MV-4-11 (cell line): ENCODE data around the gene MDFI.

ENCODE experiments used
- DNase-seq: peaks from one replicate; lab custom pipeline; 2025; lab: John Stamatoyannopoulos, UW

MDFI gene

GRCh38 chr6:41634657-41635056 lies 3.6 kb upstream of the MDFI start:
- no peak for DNase-seq

GRCh38 chr6:41635365-41635764 lies 2.9 kb upstream of the MDFI start:
- no peak for DNase-seq

DNA sequence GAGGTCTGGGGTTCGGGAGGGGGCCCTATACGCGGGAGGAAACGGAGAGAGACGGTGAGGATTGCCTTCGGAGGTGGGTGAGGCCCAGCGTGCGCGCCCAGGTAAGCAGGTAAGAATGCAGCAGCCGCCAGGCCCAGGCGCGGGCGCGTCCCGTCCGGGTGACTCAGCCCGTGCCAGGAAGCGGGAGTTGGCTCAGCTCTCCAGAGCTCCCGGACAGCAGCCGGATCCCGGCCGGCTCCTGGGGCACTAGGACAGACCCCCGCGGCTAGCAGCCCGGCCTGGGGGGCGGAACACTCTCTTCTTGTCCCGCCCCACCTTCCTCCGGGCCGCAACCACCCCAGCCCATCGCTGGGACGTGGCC lies 1.5 kb upstream of the MDFI start:
- DNase-seq = no peak

- DNase-seq = no peak
These were observed 870 bp upstream of the MDFI start for GRCh38 chr6:41637194-41638001.

DNA sequence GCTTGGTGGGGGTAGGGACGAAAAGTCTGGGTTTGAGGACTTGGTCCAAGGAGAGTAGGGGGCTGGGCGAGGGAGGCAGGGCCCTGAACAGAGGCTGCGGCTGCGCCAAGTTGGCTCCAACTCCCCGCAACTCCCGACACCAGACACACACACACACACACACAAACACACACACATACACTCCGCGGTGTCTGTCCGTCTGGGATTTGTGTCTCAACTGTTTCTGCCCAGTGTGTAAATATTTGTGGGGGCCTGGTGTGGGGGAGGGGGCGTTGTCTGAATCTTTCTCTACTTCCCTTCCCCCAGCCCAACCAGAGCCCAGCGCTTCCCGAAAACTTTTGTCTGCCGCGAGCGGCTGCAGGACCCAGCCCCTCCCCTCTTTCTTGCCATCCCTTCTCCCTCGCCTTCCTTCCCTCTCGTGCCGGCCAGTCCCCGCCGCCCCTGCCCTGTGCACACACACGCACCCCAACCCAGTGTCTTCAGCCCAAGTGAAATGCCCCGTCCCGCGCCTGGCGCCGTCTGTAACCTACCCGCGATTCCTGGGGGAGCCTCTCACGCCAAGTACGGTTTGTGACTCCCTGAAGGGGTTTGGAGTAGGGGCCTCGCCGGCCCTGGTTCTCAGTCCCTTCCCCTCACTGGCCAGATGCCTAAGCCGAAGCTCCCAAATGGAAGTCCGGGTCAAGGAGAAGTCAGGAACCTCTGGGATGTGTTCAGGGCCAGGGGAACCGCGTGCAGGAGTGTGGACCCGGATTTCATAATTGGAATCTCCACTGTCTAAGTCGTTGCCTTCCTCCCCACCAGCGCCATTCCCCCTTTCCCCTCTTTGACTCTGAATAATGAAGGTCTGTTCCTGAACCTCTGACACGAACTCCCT lies 904 bp downstream of the MDFI start:
- DNase-seq = no peak

DNA sequence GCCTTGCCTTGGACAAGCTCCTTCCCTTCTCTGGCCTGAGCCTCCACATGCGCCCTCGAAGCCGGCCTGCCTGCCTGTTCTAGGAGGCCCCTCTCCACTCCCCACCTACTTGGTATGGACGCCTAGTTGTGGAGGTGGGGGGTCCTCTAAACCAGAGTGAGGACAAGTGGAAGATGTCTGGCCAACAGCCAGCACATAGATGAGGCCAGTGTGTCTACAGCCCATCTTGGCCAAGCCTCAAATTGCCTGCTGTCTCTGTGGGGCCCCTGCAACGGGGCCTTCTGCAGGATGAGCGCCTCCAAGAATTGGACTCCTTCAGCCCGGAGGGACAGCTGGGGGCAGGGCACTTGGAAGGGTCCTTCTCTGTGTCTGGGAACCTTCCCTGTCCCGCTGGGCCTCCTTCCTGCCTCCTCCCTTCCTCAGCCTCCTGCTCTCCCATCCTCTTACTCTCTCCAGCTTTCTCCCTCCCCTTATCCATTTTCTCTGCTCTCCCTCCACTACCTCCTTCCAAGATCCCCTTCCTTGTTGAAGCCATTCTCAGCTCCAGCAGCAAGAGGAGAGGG lies 1.6 kb downstream of the MDFI start:
- no peak for DNase-seq

GRCh38 chr6:41640426-41640825 lies 2.2 kb downstream of the MDFI start:
- DNase-seq = no peak

DNA sequence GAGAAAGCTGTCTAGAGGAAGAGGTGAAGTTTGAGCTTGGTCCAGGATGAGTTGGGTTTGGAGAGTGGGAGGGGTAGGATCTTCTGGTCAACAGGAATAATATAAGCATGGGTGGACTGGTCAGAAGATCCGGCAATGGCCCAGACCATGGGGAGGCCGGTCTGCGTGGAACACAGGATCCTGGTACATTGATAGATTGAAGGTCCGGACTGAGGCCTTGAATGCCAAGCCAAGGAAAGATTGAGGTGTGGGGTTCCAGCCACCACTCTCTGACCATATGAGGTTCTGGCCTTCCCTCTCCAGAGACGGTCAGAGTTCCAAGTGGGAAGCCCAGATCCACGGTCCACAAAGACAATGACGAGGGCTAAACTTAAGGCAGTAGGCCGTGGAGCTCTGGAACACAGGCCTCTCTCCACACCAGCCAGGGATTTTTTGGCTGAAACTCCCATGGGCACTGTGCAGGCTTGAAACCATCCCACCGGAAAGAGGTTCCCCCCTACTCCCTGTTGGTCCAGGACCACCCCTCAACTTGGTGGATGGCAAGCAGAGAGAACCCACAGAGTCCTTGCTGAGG lies 3.2 kb downstream of the MDFI start:
- no peak for DNase-seq

DNA sequence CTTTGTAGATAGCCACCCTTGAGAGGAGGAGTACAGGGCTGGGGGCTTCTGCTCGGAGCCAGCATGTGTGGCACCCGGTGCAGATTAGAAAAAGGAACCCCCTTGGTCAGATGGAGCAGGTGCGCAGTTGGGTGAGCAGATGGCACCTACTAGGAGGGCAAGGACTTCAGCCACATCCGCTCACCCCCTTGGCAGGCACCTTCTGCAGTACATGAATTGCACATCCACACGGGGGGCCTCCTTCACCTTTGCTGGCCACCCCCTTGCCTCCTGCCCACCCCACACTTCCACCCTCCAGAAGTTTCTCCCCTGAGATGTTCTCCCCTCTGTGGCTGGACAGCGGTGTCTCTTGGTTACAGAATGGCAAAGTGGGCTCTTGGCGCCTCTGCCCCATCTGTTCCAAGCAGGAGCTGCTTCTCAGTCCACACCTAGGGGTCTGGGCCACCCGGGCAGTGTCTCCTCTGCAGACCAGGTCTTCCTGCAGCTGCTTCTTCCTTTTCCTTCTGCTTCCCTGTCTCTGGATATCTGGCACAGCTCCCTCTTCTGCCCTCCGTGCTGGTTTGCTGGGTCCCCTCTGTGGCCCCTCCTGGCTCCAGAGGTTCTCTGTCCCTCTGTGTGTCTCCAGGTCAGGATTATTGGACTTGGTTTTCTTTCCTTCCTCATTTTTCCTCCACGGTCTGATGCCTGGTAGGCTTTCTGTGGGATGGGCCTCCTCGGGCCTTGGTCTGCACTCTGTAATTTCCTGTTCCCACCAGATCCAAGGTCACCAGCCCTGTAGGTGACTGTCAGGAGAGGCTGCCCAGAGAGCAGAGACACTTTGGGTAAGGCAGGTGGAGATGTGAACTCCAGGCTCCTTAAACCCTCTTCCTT lies 4.1 kb downstream of the MDFI start:
- DNase-seq = no peak

DNA sequence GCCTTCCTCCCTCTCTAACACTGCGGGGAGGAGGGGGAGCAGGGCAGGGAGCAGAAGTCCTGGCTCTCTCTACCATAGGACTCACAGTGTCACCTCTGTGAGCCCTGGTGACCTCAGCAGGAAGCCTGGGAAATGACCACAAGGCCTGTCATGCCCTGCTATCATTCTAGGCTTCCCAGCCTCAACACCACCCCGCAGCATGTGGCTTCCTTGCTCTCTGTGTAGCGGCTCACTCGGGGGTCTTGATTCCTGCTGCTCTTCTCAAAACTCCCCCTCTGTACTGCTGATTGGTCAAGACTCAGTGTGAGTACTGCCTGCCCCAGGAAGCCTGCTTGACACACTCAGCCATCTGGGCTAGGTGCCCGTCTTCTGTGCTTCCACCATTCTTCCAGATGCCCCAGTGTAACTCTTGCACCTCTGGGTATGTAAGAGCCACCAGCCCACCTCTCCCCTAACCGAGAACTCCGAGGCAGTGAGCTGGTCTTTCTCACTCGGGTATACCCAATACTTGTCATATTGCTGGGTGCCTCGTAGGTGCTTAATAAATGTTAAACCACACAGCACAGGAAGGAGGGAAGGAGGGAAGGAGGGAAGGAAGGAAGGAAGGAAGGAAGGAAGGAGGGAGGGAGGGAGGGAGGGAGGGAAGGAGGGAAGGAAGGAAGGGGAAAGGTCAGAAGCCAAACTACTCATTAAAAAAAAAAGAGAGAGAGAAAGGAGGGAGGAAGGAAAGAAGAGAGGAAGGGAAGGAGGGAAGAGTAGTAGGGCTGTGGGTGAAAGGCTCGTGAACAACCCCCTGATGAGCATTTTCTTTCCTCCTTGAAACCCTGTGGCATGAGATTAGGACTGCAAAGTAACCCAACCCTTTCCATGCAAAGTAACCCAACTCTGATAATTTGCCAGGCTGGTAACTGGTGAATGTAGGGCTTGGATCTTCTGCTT lies 5.0 kb downstream of the MDFI start:
- no peak for DNase-seq

- DNase-seq = no peak
These were observed 5.6 kb downstream of the MDFI start for GRCh38 chr6:41643899-41644269.

DNA sequence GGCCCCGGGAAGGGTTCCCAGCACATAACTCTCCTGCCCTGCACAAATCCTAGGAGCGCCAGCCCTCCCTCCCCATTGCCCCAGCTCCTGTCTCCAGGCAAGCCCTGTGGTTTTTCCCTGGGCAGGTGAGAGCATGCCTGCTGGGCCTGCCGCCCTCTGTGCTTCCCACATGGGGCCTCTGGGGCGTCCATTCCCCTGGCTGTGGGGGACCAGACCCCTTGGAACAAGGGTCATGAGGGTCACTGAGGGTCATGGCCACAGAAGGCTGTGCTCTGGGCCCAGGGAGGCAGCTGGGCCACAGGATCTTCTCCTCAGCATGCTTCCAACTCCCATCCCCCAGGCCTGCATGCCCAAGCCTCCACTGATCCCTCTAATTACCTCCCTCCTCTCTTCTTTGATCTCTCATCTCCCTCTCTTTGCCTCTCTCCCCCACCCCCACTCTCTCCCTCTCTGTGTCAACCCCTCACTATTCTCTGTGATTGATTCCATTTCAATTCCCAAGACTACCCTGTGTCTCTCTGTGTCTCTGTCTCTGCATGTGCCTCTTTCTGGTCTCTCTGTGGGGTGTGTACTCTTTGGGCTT lies 6.1 kb downstream of the MDFI start:
- no peak for DNase-seq

- DNase-seq = no peak
These were observed 6.8 kb downstream of the MDFI start for GRCh38 chr6:41645007-41645618.

GRCh38 chr6:41646026-41646795 lies 7.9 kb downstream of the MDFI start:
- DNase-seq = no peak

DNA sequence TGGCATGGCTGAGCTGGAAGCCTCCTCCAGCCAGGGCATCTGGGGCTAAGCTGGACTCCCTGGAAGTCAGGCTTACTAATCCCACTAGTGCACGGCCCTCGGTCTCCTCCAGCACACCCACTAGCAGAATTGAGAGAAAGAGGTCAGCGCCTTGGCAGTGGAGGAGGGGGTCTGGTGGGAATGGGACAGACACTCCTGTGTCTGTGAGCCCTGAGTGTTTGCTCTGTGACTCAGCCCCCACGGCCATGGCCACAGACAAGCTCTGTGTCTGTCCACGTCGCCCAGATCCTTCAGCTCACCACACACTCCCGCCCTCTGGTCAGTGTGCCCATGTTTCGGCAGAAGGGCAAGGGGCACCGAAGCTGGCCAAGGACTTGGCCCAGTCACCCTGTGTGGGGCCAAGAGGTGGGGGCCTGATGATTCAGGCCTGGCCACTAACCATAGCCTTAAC lies 8.8 kb downstream of the MDFI start:
- no peak for DNase-seq

- DNase-seq = no peak
These were observed 9.9 kb downstream of the MDFI start for GRCh38 chr6:41648070-41648585.

DNA sequence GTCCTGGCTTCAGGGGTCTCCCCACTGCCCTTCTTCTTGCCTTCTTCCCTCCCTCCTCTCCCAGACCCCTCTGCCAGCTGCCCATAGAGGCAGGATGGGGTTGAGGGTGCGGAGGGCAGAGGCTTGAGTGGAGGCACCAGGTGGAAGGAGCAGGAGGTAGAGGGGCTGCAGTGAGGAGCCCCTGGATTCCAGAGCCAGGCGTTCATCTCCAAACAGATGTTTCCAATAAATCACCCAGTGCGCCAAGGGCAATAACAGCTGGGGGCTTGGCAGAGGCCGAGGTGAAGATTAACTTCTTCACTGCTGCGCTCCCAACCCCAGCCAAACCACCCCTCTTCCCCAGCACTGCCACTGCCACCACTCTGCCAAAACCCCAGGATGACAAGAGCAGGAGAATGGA lies 10.7 kb downstream of the MDFI start:
- no peak for DNase-seq

- no peak for DNase-seq
These were observed 11.3 kb downstream of the MDFI start for GRCh38 chr6:41649596-41649995.

- no peak for DNase-seq
These were observed 11.9 kb downstream of the MDFI start for GRCh38 chr6:41650120-41650519.
